NOMO-1 (cell line): ENCODE results near the gene PPM1L.

Experiments
- DNase-seq, 2 experiments: peaks; one replicate each; lab custom pipeline; 2025; ENCODE audit not compliant: unreplicated experiment in 2 of 2; lab: John Stamatoyannopoulos, UW

Gene PPM1L

DNA sequence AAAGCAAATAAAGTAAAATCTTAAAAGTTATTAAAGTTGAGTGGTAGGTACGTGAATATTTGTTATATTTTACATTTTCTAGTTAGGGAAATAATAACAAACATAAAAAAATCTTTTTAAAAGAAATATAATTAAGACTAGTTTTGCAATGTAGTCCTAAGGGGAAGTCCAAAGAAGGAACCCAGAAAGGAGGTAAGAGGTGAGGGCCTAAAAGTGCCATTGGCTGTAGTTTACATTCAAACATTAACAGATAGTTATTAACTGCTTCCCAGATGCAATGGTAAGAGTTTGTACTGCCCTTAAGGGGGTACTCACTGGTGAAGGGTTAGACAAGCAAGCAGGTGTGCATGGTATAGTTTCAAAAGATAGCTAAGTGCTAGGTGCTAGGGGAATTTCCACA is 269.9 kb downstream of the PPM1L start:
- DNase-seq, result peak; percentile 4 to 16

DNA sequence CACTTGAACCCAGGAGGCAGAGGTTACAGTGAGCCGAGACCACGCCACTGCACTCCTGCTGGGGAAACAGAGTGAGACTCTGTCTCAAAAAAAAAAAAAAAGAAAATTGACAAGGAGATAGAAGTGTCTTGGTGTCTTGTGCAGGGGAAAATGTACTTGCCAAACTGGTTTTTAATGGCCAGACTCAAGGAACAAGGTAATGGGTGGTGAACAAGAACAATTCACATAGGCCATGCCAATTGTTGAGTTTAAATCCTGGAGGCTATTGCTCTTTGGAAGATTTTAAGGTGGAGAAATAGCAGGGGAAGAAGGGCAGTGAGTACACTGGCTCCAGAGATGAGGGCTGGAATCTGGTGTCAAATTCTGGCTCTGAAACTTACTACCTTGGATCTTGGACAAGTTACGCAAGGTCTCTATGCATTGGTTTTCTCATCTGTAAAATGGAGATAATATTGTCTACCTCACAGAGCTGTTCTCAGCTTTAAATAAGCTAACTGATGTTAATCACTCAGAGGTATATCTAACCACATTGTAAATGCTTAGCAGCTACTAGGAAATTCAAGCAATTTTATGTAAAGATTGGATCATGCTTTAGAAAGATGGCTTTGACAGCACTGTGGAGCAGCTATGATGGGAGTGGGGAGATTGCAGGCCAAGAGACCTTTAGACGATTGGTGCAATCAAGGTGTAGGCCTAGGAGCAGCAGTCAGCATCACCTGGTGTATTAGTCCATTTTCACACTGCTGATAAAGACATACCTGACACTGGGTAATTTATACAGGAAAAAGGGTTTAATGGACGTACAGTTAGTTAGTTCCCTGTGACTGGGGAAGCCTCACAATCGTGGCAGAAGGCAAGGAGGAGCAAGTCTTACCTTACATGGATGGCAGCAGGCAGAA is 270.8 kb downstream of the PPM1L start:
- no peak for DNase-seq

DNA sequence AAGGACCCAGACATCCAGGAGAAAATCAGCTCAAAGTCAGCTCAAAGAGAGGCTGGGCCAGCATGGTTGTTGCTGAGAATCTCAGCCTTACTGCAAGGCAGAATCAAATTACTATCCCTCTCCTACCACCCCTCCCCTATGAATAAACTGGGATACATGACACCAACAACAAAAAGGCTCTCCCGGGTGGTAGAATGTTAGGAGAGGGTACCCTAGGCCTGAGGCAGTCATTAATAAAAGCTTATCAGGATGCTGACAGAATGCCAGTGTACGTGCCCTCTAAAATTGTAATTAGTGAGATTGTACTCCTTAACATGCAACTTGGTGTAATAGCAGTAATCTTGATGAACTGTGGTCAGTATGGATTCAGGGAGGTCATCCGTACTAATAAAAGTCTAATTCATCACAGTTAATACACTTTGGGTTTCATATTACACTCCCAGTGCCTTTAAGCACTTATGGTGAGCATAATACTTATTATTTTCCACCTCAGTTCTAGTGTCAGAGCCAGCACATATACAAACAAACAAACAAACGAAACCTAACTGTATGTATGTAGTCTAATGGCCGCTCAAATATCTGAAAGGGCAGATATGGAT is 272.6 kb downstream of the PPM1L start:
- no peak for DNase-seq

DNA sequence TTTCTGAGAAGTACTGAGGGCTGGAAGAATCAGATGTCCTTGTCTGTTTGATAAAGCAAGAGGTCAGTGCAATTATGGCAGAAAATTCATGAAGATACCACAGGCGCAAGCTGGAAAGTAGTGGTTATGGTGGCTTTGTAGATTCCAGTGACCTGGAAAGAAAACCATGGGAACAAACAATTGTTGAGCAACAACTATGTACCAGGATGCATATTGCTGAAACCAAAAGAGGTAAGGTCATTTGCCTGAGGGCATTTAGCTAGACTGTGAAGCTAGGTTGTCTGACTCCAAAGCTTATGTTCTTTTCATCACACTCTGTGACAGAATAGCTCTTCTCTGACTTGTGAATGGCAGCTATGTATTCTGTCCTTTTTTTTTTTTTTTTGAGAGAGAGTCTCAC is 275.1 kb downstream of the PPM1L start:
- no peak for DNase-seq

DNA sequence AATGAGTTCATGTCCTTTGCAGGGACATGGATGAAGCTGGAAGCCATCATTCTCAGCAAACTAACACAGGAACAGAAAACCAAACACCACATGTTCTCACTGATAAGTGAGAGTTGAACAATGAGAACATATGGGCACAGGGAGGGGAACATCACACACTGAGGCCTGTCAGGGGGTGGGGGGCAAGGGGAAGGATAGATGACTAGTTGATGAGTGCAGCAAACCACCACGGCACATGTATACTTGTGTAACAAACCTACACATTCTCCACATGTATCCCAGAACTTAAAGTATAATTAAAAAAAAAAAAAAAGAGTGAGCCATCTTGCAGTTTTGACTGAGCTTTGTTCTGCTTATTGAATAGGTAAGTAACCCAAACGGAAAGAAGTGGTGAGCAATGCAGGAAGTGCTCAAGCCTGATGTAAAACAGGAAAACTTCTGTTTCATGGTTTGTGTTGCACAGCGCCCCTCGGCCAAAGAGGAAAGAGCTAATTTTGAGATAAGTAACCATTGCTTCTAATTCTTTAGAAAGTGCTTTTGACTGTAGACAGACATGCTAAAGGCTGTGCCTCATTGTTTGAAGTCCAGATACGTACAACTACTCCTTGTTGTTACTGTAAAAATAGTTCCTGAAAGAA is 279.0 kb downstream of the PPM1L start:
- peak; percentile 76 to 97 for DNase-seq

DNA sequence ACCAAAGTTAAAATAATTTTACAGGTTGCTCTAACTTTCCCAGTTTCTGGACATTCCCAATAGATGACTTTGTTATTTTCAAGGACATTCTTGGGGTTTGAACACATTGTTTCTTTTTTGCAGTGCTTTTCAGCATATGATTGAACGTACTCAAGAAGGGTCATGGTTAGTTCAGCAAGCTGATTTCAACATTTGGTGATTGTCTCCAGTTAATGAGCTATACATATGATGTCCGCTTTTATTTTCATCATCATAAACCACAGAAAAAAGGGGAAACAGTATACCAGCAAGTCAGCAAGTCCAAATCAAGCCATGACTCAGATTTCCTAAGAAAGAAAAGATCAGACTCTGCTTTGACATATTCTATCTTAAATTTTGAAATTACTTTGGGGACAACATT is 279.7 kb downstream of the PPM1L start:
- peak; percentile 66 to 99 for DNase-seq

DNA sequence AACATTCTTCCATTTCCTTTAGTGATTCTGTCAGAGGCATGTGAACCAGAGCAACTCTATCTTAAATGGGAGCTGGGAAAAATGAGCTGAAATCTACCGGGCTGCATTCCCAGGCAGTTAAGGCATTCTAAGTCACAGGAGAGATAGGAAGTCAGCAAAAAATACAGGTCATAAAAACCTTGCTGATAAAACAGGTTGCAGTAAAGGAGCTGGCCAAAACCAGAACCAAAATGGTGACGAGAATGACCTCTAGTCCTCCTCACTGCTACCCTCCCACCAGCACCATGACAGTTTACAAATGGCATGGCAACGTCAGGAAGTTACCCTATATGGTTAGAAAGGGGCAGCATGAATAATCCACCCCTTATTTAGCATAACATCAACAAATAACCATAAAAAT is 282.7 kb downstream of the PPM1L start:
- no peak for DNase-seq

DNA sequence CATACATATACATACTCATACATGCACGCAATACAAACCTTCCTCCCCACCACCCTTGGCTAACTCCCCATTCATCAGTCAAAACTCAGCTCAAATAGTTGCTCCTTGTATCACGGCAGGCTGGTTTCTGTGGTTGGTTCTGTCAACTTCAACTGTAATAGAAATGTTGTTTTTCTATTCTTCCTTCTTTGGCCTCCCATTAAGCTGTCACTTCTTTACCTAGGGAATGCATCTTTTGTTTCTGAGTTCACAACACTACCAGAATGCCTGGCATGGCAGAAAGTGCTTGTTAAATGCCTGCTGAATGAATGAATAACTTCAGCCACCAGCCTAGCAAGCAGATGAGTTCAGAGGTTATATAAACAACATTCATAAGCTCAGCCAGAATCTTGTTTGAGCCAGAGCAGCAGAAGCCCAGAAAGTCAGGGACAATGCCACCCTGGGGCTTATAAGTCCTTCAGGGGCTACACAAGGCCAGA is 286.0 kb downstream of the PPM1L start:
- no peak for DNase-seq

DNA sequence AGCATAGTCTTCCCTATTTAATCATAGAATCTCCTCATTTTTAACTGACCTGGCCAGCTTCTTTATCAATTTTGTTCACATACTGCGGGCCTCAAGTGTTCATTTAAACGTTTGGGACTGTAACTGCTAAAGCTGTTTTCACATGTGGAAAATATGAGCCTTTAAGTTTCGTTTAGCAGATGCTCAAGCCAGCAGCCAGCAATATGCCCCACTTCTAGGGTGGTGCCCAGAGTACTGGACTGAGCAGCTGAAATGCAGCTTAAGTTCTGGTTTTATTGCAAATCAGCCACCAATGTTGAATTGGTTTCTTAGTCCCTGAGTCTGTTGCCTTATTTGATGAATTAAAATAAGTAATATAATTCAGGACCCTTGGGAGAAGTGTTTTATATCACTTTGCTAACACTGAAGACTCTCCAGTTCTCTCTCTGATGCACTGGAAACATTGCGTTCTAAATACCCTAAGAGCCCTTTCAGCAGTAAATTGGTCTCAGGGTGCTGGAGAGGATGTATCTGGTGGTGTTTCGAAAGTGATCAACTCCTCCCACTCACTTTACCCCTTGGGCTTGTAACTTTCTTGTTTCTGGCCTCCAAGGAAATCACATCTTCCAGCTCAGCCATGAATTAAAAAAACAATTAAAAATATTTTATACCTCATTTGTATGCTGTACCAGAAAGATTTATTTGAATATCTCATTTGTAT is 287.5 kb downstream of the PPM1L start:
- DNase-seq, result no peak

DNA sequence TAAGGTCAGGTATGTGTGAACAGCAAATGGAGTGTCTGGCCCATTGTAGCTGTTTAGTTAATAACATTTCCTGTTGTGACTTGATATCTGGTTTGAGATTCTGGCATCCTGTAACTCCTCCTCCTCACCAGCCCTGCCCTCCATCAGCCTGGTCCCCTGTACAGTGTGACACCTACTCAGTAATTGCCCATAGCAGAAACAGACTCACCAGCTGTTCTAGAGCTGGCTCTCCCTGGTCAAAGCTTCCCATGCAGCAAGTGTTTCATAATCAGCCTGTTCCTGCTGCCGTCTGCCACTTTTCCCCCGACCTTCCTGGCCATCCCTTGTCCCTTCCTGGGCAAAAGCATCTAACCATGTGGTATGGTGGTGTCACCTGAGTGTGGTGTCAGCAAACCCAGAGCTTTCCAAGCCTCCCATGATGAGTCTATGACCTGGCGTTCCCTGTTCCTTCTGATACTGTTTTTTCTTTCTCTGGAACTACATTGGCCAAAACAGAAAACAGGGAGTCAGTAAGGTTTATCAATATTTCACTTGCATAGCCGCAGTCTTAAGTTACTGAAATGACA is 293.7 kb downstream of the PPM1L start:
- DNase-seq, result no peak

DNA sequence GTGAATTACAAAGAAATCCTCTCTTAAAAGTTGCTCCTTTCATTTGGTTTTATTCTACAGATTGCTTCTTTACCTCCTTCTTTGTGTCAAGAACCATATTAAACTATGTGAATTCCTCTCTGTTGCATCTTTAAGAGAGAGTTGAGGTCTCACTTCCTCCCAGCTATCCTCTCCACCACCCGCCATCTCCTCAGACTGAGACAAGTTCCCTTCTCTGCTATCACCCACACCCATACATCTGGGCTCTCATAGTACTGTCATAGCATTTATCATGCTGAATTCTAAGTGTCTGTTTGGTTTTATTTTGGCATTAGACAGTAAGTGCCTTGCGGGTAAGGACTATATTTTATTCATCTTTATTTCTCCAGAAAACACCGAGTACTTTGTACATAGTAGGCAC is 294.9 kb downstream of the PPM1L start:
- DNase-seq, result peak; percentile 60 to 61

DNA sequence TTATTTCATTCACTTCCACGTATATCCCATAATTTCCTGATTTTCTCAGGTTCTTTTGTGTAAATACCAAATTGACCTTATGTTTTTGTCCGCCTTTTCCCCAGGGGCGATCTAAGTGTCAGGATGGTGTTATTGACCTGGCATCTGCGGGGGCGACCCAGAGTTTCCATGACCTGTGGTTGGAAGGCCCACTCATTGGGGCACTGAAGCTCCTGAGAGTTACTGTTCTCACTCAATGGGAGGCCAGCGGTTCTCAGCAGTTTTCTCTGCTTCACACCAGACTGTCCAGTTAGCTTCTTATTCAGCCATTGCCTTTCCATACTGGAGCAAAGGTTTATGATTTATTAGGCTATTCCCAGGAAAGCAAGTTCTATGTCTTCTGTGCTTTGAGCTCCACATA is 295.8 kb downstream of the PPM1L start:
- no peak for DNase-seq

DNA sequence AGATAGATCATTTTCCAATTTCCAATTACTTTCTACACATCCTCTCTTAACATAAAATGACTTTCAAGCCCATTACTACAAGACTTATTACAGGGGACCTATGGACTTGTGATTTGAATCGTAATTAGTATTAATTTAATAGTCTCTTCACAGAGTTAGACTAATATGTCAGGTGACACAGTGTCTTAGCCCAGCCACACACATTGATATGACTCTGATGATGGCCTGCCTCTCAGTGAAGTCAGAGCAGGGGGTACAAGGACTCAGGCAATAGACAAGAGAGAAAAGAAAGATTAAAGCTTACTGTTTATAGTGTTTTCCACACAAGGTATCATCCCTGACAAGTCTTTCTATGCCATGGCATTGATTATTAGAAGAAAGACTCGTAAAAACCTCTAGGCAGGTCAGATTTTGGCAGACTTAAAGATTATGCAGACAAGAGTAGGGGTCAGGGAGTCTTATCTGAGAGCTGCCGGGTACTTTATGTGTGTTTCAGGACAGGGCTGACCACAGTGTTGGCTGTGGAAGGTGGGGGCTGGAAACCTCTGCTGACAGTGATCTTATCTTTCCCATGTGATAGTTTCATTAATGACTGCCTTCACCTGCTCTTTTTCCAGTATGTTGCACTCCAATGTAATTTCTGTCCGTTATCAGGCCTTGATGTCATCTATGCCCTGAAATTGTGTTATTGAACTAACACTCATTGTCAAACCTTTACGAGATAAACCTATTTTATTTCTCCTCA is 299.0 kb downstream of the PPM1L start:
- DNase-seq, result no peak

DNA sequence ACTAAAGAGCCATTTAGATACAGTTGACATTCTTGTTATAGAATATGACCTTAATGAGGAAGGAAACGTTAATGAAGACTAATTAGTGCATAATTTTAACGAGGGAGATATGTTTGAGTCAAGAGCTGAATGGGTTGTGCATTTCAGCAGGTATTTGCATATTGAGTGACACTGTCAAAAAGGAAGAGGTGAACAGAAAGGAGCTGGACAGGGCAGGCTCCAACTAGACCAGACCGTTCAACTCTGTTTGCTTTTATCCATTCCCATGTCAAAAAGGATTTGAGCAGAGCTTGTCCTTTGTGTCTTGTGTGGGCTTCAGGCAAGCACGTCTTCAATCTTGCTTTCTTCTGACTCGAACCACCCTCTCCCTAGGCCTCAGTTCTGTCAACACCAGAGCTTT is 308.4 kb downstream of the PPM1L start:
- DNase-seq, result peak in 1 of 2 experiments; percentile 21

DNA sequence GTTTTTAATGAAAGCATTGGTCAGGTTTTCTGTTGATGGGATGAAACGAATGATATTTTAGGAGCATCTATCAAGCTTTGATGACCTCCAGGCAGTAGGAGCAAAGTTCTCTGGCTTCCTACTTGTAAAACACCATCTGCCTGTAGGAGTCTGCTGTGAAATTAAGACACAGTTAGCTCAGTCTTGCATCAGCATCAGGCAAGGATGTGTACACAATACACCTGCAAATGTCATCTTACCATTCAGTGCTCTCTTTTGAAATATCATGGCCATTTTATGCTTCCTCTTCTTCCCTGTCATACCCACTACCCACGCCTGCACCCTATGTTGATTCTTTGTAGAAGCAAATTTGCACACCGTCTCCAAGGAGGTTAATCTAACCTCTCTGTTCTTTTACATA is 310.9 kb downstream of the PPM1L start:
- DNase-seq, result peak in 1 of 2 experiments; percentile 19

DNA sequence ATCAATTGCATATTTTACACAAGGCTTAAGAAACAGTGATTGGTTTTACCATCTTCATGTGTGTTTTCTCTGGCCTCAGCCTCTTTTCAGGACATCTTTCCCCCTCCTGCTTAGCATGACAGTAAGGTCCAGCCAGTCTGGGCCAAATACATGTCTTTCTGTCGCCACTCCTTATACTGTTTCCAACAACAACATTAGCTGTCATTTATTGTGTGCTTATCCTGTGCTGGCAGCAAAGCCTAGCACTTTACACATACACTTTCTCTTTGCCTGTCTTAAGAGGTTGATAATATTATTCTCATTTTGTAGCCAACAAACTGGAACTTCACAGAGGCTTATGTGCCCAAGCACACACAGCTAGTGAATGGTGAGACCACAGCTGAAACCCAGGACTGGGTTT is 311.3 kb downstream of the PPM1L start:
- DNase-seq, result no peak

DNA sequence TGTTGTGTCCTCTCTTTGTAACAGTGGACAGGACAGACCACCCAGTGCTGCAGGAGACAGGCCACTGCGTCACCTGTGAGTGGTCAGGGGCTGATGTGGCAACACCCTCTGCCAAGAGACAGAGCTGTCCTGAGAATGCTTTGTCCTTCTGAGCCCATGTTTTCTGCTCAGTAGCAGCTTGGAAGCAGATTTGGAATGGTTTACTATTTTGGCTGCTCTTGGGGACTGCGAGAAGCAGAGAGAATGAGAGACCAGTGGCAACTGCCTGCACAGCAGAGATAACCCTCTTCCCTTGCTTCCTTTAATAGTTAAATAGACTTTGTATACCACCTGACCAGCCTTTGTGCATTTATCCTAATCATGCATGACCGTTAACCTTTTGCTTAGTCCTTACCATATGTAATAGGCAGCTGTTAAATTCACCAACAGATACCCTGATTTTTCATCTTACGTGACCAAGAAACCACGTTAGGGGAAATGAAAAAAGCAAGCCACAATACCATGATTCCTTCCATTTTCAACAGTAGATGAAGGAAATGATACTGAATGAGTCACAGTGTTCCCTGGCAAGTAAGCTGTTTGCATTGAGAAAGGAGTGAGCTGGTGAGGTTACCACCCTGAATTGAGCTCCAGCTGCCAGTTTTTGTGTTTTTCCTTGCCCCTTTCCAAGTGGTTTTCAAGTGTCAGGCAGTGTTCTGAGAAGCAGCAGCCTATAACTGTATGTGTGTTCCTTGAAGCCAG is 313.6 kb downstream of the PPM1L start:
- DNase-seq, result peak; percentile 86 to 99

DNA sequence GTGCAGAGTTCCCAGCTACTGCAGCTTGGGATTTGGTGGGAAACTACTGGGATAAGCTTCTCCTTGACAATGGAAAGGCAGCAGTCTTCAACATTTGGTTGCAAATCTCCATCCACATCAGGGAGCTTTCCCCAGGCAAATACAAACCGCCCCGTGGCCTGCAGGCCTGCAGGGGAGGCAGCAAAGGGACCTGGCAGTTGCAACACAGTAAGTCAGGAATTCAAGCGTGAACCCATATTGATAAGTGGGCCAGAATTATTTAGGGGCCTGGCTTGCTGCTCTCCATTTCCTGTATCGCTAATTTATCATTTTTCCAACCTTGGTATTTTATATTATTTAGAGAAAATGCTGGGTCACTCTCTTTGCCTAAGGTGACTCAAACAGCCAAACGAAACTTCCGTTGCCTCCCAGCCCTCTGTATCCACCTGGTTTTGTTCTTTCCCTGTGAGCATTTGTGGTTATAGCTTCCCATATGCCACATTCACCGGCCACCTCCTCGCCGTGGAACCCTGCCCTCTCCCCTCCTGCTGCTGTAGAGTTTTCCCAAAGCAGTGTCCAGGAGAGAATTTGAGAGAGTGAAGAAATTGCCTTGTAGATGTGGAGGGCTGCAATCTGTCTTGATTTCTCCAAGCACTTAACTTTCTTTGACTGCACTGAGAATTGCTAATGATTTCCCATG is 314.4 kb downstream of the PPM1L start:
- DNase-seq, result no peak
